Smooth muscle cell (in vitro differentiated cells): Measurements from ENCODE around the gene PPIP5K2. TPM values are rescaled to one million over a fixed set of nuclear protein-coding genes. Genes with fewer than 3 reads are reported as not detected.

Source experiments
- DNase-seq: peaks from one replicate; lab custom pipeline; 2025; ENCODE audit not compliant: unreplicated experiment; lab: John Stamatoyannopoulos, UW
- H2AFZ ChIP-seq: fragments of 200-600 bp; sonication (generic); 2 replicates; pipeline ENCODE4 v1.6.0; 2016; ENCODE audit warnings: antibody characterized with exemption, low read depth, mild to moderate bottlenecking
- H3F3A ChIP-seq: fragments of 200-600 bp; sonication (generic); 2 replicates; pipeline ENCODE4 v1.6.0; 2017; ENCODE audit warnings: antibody characterized with exemption, low read depth
- H3K27ac ChIP-seq: fragments of 200-600 bp; sonication (generic); 2 replicates; pipeline ENCODE4 v1.5.1; 2016; ENCODE audit warnings: low read depth, mild to moderate bottlenecking
- H3K27me3 ChIP-seq: fragments of 200-600 bp; sonication (generic); 2 replicates; pipeline ENCODE4 v1.6.1; 2016; ENCODE audit warnings: low read depth, mild to moderate bottlenecking
- H3K36me3 ChIP-seq: fragments of 200-600 bp; sonication (generic); 2 replicates; pipeline ENCODE4 v1.5.1; 2016; ENCODE audit warnings: low read depth
- H3K4me1 ChIP-seq: fragments of 200-600 bp; sonication (generic); 2 replicates; pipeline ENCODE4 v1.5.1; 2016; ENCODE audit warnings: low read depth
- H3K4me2 ChIP-seq: fragments of 200-600 bp; sonication (generic); 2 replicates; pipeline ENCODE4 v1.6.0; 2016; ENCODE audit warnings: mild to moderate bottlenecking
- H3K4me3 ChIP-seq: fragments of 200-600 bp; sonication (generic); 2 replicates; pipeline ENCODE4 v1.5.1; 2016; ENCODE audit warnings: mild to moderate bottlenecking
- H3K79me2 ChIP-seq: fragments of 200-600 bp; sonication (generic); 2 replicates; pipeline ENCODE4 v1.6.0; 2016; ENCODE audit warnings: low read depth, mild to moderate bottlenecking
- H3K9ac ChIP-seq: fragments of 200-600 bp; sonication (generic); 2 replicates; pipeline ENCODE4 v1.6.0; 2016; ENCODE audit warnings: low read depth
- H3K9me3 ChIP-seq: fragments of 200-600 bp; sonication (generic); replicated peaks from 2 replicates; pipeline ENCODE4 v1.5.1; 2016; ENCODE audit warnings: low read depth
- H4K20me1 ChIP-seq: fragments of 200-600 bp; sonication (generic); 2 replicates; pipeline ENCODE4 v1.6.0; 2016; ENCODE audit warnings: low read depth
- CTCF ChIP-seq: fragments of 200-600 bp; sonication (generic); IDR thresholded peaks from 2 replicates; pipeline ENCODE4 v1.5.1; 2017; ENCODE audit warnings: borderline replicate concordance, mild to moderate bottlenecking, antibody characterized with exemption; ENCODE audit not compliant: insufficient read depth, poor library complexity, severe bottlenecking
- WGBS: methylation state at CpG from one replicate; pipeline ENCODE4 v1.1.7; 2016; ENCODE audit warnings: low lambda C conversion rate; 5-methylcytosine and 5-hydroxymethylcytosine counted together
- polyA plus RNA-seq: library from polyadenylated mRNA; unstranded; fragments of >200 nt; fragmentation: Nextera tagmentation; extraction: Ambion mirVana; gene quantifications from 2 replicates; pipeline ENCODE4 v1.2.1, GENCODE V29; 2016
- total RNA-seq: library from RNA; depleted of rRNA; stranded (reverse); fragments of >200 nt; gene quantifications from 2 replicates; pipeline ENCODE4 v1.2.3, GENCODE V29; 2014

The PPIP5K2 gene
- total and polyA plus RNA-seq, 2 experiments from 2014 or later: 22.6 to 90.3 TPM

GRCh38 chr5:103228061-103228460 is 108.0 kb downstream of the PPIP5K2 start:
- Histone ChIP-seq H2AFZ (no peak overlapping the region), H4K20me1 (no peaks in the 10 kb centered on the region), H3K9ac (no peak overlapping the region), H3K27me3 (no peaks in the 10 kb centered on the region), H3K27ac (no peak overlapping the region), H3K4me1 (no peaks in the 10 kb centered on the region), H3K79me2 (no peaks in the 10 kb centered on the region), H3F3A (no peaks in the 10 kb centered on the region), H3K36me3 (no peaks in the 10 kb centered on the region), H3K4me3 (no peak overlapping the region), H3K9me3 (no peaks in the 10 kb centered on the region), H3K4me2 (no peak overlapping the region)
- TF ChIP-seq CTCF: no peak
- no peak for DNase-seq
- 83% methylated on average over 5 of the region's 5 CpGs for WGBS

- Histone ChIP-seq H2AFZ (no peak overlapping the region), H3K79me2 (no peaks in the 10 kb centered on the region), H3K27ac (no peak overlapping the region), H3K4me3 (no peak overlapping the region), H3K9me3 (no peaks in the 10 kb centered on the region), H3K4me1 (no peaks in the 10 kb centered on the region), H3F3A (no peaks in the 10 kb centered on the region), H3K9ac (no peak overlapping the region), H3K4me2 (no peak overlapping the region), H4K20me1 (no peaks in the 10 kb centered on the region), H3K27me3 (no peaks in the 10 kb centered on the region), H3K36me3 (no peaks in the 10 kb centered on the region)
- no peak for TF ChIP-seq CTCF
- DNase-seq: no peak
- WGBS: 79% methylated on average over 1 of the region's 1 CpG
These were observed 108.5 kb downstream of the PPIP5K2 start for GRCh38 chr5:103228588-103228987.

GRCh38 chr5:103232393-103232999 is 112.4 kb downstream of the PPIP5K2 start:
- Histone ChIP-seq H3K4me2 (no peak overlapping the region), H4K20me1 (no peaks in the 10 kb centered on the region)

More at GRCh38 chr5:103232393-103232999, 112.4 kb downstream of the PPIP5K2 start:
- no peaks in the 10 kb centered on the region for H3K27me3 ChIP-seq
- no peak overlapping the region for H3K9ac ChIP-seq
- 77% methylated on average over 7 of the region's 7 CpGs for whole genome bisulfite sequencing
- H3K79me2 ChIP-seq: no peaks in the 10 kb centered on the region
- no peak overlapping the region for H3K27ac ChIP-seq
- no peaks in the 10 kb centered on the region for H3K36me3 ChIP-seq
- H3K9me3 ChIP-seq: no peaks in the 10 kb centered on the region
- peak; percentile 79 for TF ChIP-seq CTCF
- no peak overlapping the region for H3K4me3 ChIP-seq
- H3K4me1 ChIP-seq: no peaks in the 10 kb centered on the region
- H2AFZ ChIP-seq: no peak overlapping the region
- no peak for DNase-seq
- no peaks in the 10 kb centered on the region for H3F3A ChIP-seq
